Activated CD4-positive, alpha-beta memory T cell treated with anti-CD3 and anti-CD28 coated beads for 36 hours (primary cell): ENCODE measurements around the gene GCNT1. TPM values are rescaled to one million over a fixed set of nuclear protein-coding genes. Genes with fewer than 3 reads are reported as not detected.

ENCODE experiments used
- CTCF ChIA-PET: fragments of 350-600 bp; sonication (Branson Sonifier 250); formaldehyde crosslinking; loops from one replicate; lab custom pipeline; 2021; ENCODE audit warnings: antibody characterized with exemption, inconsistent platforms; lab: Charles Lee
- POLR2A ChIA-PET: fragments of 350-600 bp; sonication (Branson Sonifier 250); formaldehyde crosslinking; loops from one replicate; lab custom pipeline; 2021; ENCODE audit warnings: antibody characterized with exemption; lab: Charles Lee
- DNase-seq: peaks from one replicate; pipeline ENCODE4 v3.0.0-alpha.2; 2020
- H3K27ac Mint-ChIP-seq: one replicate; pipeline ENCODE4 v1.8.0; 2021; ENCODE audit warnings: mixed read lengths
- H3K27me3 Mint-ChIP-seq: one replicate; pipeline ENCODE4 v1.8.0; 2021; ENCODE audit warnings: mixed read lengths
- H3K36me3 Mint-ChIP-seq: one replicate; pipeline ENCODE4 v1.8.0; 2021; ENCODE audit warnings: mixed read lengths
- H3K4me1 Mint-ChIP-seq: one replicate; pipeline ENCODE4 v1.8.0; 2021; ENCODE audit warnings: low read depth, mixed read lengths
- H3K4me3 Mint-ChIP-seq: one replicate; pipeline ENCODE4 v1.8.0; 2021; ENCODE audit warnings: mild to moderate bottlenecking, mixed read lengths
- H3K9me3 Mint-ChIP-seq: one replicate; pipeline ENCODE4 v1.8.0; 2021; ENCODE audit warnings: mixed read lengths
- intact Hi-C: fragments of 100-400 bp; cut with micrococcal nuclease; formaldehyde crosslinking; loops from one replicate; pipeline ENCODE4 v1.15.1; 2023
- total RNA-seq, 2 experiments: library from RNA; stranded (reverse); gene quantifications; one replicate each; pipeline ENCODE4 v1.2.3, GENCODE V29; 2021

The GCNT1 gene
- total RNA-seq = 1 to 10 TPM; 6.7 to 6.9 TPM

DNA sequence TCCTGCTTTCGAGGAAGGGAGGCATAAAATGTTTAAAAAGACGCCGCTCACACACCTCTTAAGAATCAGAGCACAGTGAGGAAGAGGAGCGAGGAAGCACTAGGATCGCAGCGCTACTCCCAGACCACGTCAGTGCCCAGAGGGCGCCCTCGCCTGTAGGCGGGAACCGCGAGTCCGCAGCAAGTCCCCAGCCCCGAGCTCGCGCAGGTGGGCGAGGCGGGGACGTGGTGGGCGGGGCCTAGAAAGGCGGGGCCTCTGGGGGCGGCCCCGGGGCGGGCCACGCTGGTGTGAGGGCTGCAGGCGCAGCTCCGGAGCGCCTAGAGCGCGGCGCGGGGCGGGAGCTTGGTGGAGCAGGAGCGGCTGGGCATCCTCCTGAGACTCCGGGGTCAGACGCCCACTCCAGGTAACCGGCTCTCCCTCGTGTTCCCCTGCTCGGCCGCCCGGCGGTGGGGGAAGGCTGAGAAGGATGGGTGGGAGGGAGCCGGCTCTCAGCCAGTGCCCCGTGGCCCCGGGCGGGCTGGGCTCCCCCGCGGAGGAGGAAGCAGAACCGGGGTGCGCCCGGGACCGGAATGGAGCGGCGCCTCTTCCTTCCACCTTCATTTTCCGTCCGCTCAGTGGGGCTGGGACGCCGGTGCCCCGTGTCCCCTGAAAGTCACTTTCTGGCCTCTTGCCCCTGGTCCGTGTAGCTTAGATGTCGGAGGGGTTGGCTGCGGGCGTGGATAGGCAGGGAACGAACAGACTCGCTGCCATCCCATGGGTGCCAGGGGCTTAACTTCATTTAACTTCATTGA is at the start of gene GCNT1:
GCNT1 (plus strand) TSS at position 280 of the 791 bp plus-strand sequence. CDS start 43,200 bp downstream, outside the sequence.
- intact Hi-C loops = loop anchor here (1.0 to 10.0 kb wide), 7 partner anchors 20 to 1432 kb away; partner anchors contain the start of genes CARNMT1, RFK and VPS13A
- POLR2A ChIA-PET = interaction anchor here (0.5 to 1.6 kb wide), 4 partner anchors 17 to 1431 kb away, joined by 3 to 11 read pairs (median 4); partner anchors contain the start of gene RFK
- Mint-ChIP-seq H3K36me3 (peaks cover 3% of the 10 kb centered on the region), H3K4me1 (peaks cover 18% of the 10 kb centered on the region), H3K27me3 (no peaks in the 10 kb centered on the region), H3K27ac (peak within 1 kb of the TSS; percentile 49), H3K4me3 (peak within 1 kb of the TSS; percentile 94), H3K9me3 (peaks cover 3% of the 10 kb centered on the region)
- CTCF ChIA-PET = interaction anchor here (0.7 to 1.7 kb wide), 11 partner anchors 11 to 247 kb away, joined by 3 to 9 read pairs (median 3); no protein-coding TSS in a partner anchor
- DNase-seq = peak; percentile 94

DNA sequence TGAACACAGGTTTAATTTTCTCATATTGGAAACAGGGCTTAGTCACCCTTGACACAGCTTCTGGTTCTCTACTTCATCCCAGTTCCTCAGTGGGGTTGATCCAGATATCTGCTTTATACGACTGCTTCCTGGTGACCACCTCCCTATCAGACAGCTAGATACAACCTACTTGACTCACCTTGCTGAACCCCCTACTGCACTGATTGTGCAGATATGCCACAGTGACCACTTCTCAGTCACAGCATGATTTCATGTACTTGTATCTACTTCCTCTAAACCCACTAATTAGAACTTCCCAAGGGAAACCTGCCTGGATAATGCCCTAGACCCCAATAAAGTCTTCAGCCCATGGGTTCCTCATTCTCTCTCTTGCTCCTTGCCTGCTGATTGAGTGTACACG is 46.3 kb upstream of the GCNT1 start:
- no peak overlapping the region for H3K27ac Mint-ChIP-seq
- no peak for DNase-seq
- peaks cover 25% of the 10 kb centered on the region for H3K4me1 Mint-ChIP-seq
- peaks cover 8% of the 10 kb centered on the region for H3K9me3 Mint-ChIP-seq
- no peaks in the 10 kb centered on the region for H3K27me3 Mint-ChIP-seq
- ChIA-PET CTCF (no interaction called here), POLR2A (no interaction called here)
- intact Hi-C loops = no loop called here
- H3K4me3 Mint-ChIP-seq = no peak overlapping the region
- peaks cover 8% of the 10 kb centered on the region for H3K36me3 Mint-ChIP-seq

DNA sequence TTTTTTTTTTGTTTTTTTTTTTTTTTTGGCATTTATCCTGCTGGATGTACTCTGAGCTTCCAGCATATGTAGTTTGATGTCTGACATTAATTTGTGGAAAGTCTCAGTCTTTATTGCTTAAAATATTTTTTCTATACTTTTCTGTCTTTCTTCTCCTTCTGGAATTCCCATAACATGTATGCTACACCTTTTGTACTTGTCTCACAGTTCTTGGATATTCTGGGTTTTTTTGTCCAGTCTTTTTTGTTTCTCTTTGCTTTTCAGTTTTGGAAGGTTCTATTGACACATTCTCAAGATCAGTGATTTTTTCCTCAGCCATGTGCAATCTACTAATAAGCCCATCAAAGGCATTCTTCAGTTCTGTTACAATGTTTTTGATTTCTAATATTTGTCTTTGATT is 45.3 kb upstream of the GCNT1 start:
- peaks cover 8% of the 10 kb centered on the region for H3K9me3 Mint-ChIP-seq
- H3K4me3 Mint-ChIP-seq = no peak overlapping the region
- ChIA-PET POLR2A (no interaction called here), CTCF (no interaction called here)
- no peak overlapping the region for H3K27ac Mint-ChIP-seq
- intact Hi-C loops = no loop called here
- DNase-seq = no peak
- H3K4me1 Mint-ChIP-seq = peaks cover 25% of the 10 kb centered on the region
- H3K36me3 Mint-ChIP-seq = peaks cover 8% of the 10 kb centered on the region
- H3K27me3 Mint-ChIP-seq = no peaks in the 10 kb centered on the region

DNA sequence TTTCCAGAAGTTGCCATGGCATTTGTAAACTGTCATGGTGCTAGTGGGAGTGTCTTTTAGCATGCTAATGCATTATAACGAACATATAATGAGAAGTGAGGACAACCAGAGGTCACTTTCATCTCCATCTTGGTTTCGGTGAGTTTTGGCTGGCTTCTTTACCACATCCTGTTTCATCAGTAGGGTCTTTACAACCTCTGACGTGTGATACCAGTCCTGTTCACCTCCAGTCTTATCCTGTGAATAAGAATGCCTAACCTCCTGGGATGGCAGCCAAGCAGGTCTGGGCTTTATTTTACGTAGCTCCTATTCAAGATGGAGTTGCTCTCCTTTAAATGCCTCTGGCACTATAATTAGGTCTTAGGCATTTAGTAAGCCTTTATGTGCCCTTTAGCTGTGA is 44.3 kb upstream of the GCNT1 start:
- POLR2A ChIA-PET = no interaction called here
- Mint-ChIP-seq H3K27me3 (no peaks in the 10 kb centered on the region), H3K4me1 (peaks cover 25% of the 10 kb centered on the region), H3K4me3 (no peak overlapping the region), H3K9me3 (peaks cover 8% of the 10 kb centered on the region), H3K27ac (no peak overlapping the region), H3K36me3 (peaks cover 8% of the 10 kb centered on the region)
- intact Hi-C loops = no loop called here
- no peak for DNase-seq
- CTCF ChIA-PET = no interaction called here

- peaks cover 25% of the 10 kb centered on the region for H3K4me1 Mint-ChIP-seq
- intact Hi-C loops = no loop called here
- peaks cover 8% of the 10 kb centered on the region for H3K9me3 Mint-ChIP-seq
- no peak overlapping the region for H3K27ac Mint-ChIP-seq
- ChIA-PET POLR2A (no interaction called here), CTCF (interaction anchor here (1.4 kb wide), 1 partner anchor 33 kb away, joined by 4 read pairs; no protein-coding TSS in a partner anchor)
- no peak overlapping the region for H3K4me3 Mint-ChIP-seq
- peaks cover 8% of the 10 kb centered on the region for H3K36me3 Mint-ChIP-seq
- DNase-seq = no peak
- no peaks in the 10 kb centered on the region for H3K27me3 Mint-ChIP-seq
These were observed 43.8 kb upstream of the GCNT1 start for GRCh38 chr9:76415154-76415553.

- Mint-ChIP-seq H3K27ac (no peak overlapping the region), H3K9me3 (peaks cover 8% of the 10 kb centered on the region), H3K4me3 (no peak overlapping the region), H3K4me1 (peaks cover 25% of the 10 kb centered on the region), H3K36me3 (peaks cover 8% of the 10 kb centered on the region), H3K27me3 (no peaks in the 10 kb centered on the region)
- ChIA-PET CTCF (interaction anchor here (1.4 kb wide), 1 partner anchor 32 kb away, joined by 4 read pairs; no protein-coding TSS in a partner anchor), POLR2A (no interaction called here)
- intact Hi-C loops = no loop called here
- no peak for DNase-seq
These were observed 43.3 kb upstream of the GCNT1 start for GRCh38 chr9:76415731-76416130.

GRCh38 chr9:76417394-76417793 is 41.6 kb upstream of the GCNT1 start:
- Mint-ChIP-seq H3K27me3 (no peaks in the 10 kb centered on the region), H3K36me3 (peaks cover 8% of the 10 kb centered on the region), H3K9me3 (peaks cover 8% of the 10 kb centered on the region), H3K27ac (no peak overlapping the region), H3K4me1 (peaks cover 25% of the 10 kb centered on the region), H3K4me3 (no peak overlapping the region)
- intact Hi-C loops = no loop called here
- POLR2A ChIA-PET = no interaction called here
- CTCF ChIA-PET = no interaction called here
- no peak for DNase-seq

- no peak for DNase-seq
- ChIA-PET CTCF (interaction anchor here (0.6 to 2.1 kb wide), 8 partner anchors 10 to 36 kb away, joined by 3 to 13 read pairs (median 4); partner anchors contain the start of gene RFK), POLR2A (no interaction called here)
- no peaks in the 10 kb centered on the region for H3K36me3 Mint-ChIP-seq
- H3K4me3 Mint-ChIP-seq = no peak overlapping the region
- no peaks in the 10 kb centered on the region for H3K9me3 Mint-ChIP-seq
- H3K27ac Mint-ChIP-seq = no peak overlapping the region
- H3K4me1 Mint-ChIP-seq = peaks cover 34% of the 10 kb centered on the region
- no peaks in the 10 kb centered on the region for H3K27me3 Mint-ChIP-seq
- intact Hi-C loops = no loop called here
These were observed 39.1 kb upstream of the GCNT1 start for GRCh38 chr9:76419782-76420380.

- Mint-ChIP-seq H3K9me3 (no peaks in the 10 kb centered on the region), H3K27me3 (no peaks in the 10 kb centered on the region), H3K27ac (peak overlapping the region; percentile 74), H3K4me1 (peaks cover 27% of the 10 kb centered on the region), H3K36me3 (no peaks in the 10 kb centered on the region), H3K4me3 (no peak overlapping the region)
- DNase-seq = no peak
- intact Hi-C loops = loop anchor here (1.0 kb wide), 1 partner anchor 18 kb away; no protein-coding TSS in a partner anchor
- ChIA-PET CTCF (interaction anchor here (1.2 to 2.7 kb wide), 4 partner anchors 16 to 21 kb away, joined by 3 to 9 read pairs (median 3); no protein-coding TSS in a partner anchor), POLR2A (interaction anchor here (0.6 to 1.0 kb wide), 4 partner anchors 16 to 21 kb away, joined by 3 to 5 read pairs (median 4); no protein-coding TSS in a partner anchor)
These were observed 35.5 kb upstream of the GCNT1 start for GRCh38 chr9:76423216-76424177.

DNA sequence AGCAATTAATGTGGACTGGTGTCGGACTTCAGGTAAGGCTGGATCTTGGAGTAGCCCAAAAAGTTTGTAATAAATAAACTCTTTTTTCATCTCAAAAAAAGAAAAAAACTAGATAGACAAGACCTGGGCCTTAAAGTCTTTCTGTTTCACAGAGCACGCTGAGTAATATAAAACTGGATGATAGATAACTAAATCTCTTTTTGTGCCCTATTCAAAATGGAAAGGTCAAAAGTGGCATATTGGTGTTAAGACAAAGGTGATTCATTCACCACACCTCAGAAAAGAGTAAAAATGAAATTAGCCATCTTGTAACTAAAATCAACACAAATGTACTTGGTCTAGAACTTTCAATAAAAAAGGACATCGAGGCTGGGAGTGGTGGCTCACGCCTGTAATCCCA is 34.5 kb upstream of the GCNT1 start:
- H3K36me3 Mint-ChIP-seq = no peaks in the 10 kb centered on the region
- POLR2A ChIA-PET = interaction anchor here (0.6 to 1.0 kb wide), 3 partner anchors 17 to 30 kb away, joined by 3 to 4 read pairs (median 4); partner anchors contain the start of gene RFK
- no peaks in the 10 kb centered on the region for H3K9me3 Mint-ChIP-seq
- intact Hi-C loops = loop anchor here (1.0 kb wide), 1 partner anchor 17 kb away; no protein-coding TSS in a partner anchor
- H3K4me1 Mint-ChIP-seq = peaks cover 27% of the 10 kb centered on the region
- peak overlapping the region; percentile 74 for H3K27ac Mint-ChIP-seq
- no peaks in the 10 kb centered on the region for H3K27me3 Mint-ChIP-seq
- DNase-seq = no peak
- H3K4me3 Mint-ChIP-seq = peak overlapping the region; percentile 23
- CTCF ChIA-PET = interaction anchor here (1.2 to 2.7 kb wide), 2 partner anchors 15 to 18 kb away, joined by 3 to 9 read pairs; no protein-coding TSS in a partner anchor
